H7 (cell line): ENCODE results near the gene NCBP3. TPM values are rescaled to one million over a fixed set of nuclear protein-coding genes. Genes with fewer than 3 reads are reported as not detected.

ENCODE experiments used
- DNase-seq: peaks from one replicate; pipeline ENCODE4 v3.0.0; 2012
- H3K27me3 ChIP-seq: 2 replicates; pipeline ENCODE4 v1.6.0; 2011; ENCODE audit warnings: mild to moderate bottlenecking, low read length; ENCODE audit not compliant: control insufficient read depth, insufficient read depth
- H3K36me3 ChIP-seq: replicated peaks from 2 replicates; pipeline ENCODE4 v1.5.1; 2011; ENCODE audit warnings: low read length; ENCODE audit not compliant: control insufficient read depth, insufficient read depth
- H3K4me3 ChIP-seq: 2 replicates; pipeline ENCODE4 v1.5.1; 2011; ENCODE audit warnings: low read depth, mild to moderate bottlenecking, control low read depth, low read length, moderate library complexity; ENCODE audit not compliant: insufficient read depth
- total RNA-seq: library from RNA; depleted of rRNA; stranded (reverse); fragments of >200 nt; shearing (Covaris generic); gene quantifications from 2 replicates; pipeline ENCODE4 v1.2.3, GENCODE V29; 2014; rRNA removed

Gene NCBP3
- total RNA-seq = 17.5 and 28.0 TPM in 2 replicates

DNA sequence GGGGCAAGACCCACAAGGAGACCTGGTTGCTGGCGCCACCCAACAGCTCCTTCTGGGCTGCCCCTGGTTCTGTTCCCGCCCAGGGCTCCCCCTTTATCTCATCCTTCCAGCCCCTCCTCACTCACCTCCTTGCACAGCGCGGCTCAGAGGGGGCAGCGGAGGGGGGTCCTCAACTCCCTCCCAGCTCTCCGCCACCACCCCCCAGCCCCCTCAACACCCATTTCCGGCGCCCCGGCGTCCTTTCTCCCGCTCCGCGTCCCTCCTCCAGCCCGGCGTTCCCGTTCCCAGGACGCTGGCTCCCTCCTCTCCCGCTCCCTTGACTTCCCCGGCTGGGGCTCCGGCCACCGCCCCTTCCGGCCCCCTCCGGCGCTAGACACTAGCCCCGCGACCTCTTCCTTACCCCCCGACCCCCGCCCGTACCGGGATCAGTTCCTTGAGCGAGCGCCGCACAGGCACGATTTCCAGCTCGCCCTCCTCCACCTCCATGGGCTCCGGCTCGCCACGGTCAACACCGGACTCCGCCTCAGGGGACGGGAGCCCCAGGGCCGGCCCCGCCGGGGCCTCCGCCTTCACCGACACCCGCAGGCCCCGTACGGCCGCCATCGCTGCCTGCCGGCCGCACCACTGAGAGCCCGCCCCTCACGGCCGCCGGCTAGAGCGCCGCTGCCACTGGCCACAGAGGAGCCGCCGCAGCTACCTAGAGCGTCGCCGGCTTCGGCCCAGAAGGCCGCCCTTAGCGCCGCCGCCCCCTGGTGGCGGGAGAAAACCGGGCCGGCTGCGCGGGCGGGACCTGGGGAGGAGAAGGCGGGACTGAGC is at the start of gene NCBP3:
TSS of gene NCBP3 (minus strand) at position 626 of the 816 bp plus-strand sequence. CDS start at position 603, 23 bp downstream.
- Histone ChIP-seq H3K36me3 (peaks cover 4% of the 10 kb centered on the region), H3K27me3 (no peaks in the 10 kb centered on the region), H3K4me3 (peak within 1 kb of the TSS; percentile 86)
- DNase-seq = peak; percentile 99

GRCh38 chr17:3895354-3895753 is 49.3 kb upstream of the NCBP3 start:
- Histone ChIP-seq H3K36me3 (no peaks in the 10 kb centered on the region), H3K4me3 (no peak overlapping the region), H3K27me3 (peaks cover 4% of the 10 kb centered on the region)
- no peak for DNase-seq

DNA sequence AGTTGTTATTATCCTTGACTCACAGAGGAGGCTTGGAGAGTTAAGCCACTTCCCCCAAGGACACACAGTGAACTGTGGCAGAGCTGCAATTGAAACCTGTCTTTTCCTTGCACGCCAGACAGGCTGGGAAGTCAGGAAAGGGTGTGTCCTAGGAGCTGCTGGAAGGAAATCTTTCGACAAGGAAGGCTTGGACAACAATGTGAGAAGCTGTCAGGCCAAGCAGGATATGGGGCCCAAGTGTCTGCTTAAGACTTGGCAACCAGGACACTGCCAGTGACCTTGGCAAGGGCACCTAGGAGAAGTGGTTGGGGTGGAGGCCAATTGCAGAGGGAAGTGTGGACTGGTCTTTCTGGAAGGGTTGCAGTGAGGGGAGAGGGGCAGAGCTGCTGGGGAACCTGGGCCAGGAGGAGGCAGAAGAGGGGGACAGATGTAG is 48.9 kb upstream of the NCBP3 start:
- Histone ChIP-seq H3K27me3 (peaks cover 4% of the 10 kb centered on the region), H3K4me3 (no peak overlapping the region), H3K36me3 (no peaks in the 10 kb centered on the region)
- DNase-seq = no peak

DNA sequence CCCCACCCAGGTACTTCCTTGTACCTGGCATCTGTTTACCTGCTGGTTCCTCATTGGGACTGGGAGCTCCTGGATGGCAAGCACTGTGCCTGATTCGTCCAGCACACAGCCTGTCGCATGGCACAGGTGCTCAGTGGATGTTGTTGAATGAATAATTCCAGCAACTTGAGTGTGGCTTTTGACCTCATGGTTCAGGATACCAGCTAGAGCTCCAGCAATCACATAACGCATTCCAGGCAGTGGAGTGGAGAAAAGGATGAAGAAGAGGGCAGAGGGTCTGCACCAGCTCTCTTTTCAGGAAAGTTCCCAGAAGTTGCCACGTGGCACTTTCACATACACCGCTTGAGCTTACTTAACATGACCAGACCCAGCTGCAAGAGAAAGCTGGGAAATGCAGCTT is 48.1 kb upstream of the NCBP3 start:
- no peak for DNase-seq
- Histone ChIP-seq H3K4me3 (no peak overlapping the region), H3K27me3 (peaks cover 4% of the 10 kb centered on the region), H3K36me3 (no peaks in the 10 kb centered on the region)

- Histone ChIP-seq H3K27me3 (peaks cover 4% of the 10 kb centered on the region), H3K4me3 (peak overlapping the region; percentile 60), H3K36me3 (no peaks in the 10 kb centered on the region)
- no peak for DNase-seq
These were observed 47.7 kb upstream of the NCBP3 start for GRCh38 chr17:3893720-3894116.

DNA sequence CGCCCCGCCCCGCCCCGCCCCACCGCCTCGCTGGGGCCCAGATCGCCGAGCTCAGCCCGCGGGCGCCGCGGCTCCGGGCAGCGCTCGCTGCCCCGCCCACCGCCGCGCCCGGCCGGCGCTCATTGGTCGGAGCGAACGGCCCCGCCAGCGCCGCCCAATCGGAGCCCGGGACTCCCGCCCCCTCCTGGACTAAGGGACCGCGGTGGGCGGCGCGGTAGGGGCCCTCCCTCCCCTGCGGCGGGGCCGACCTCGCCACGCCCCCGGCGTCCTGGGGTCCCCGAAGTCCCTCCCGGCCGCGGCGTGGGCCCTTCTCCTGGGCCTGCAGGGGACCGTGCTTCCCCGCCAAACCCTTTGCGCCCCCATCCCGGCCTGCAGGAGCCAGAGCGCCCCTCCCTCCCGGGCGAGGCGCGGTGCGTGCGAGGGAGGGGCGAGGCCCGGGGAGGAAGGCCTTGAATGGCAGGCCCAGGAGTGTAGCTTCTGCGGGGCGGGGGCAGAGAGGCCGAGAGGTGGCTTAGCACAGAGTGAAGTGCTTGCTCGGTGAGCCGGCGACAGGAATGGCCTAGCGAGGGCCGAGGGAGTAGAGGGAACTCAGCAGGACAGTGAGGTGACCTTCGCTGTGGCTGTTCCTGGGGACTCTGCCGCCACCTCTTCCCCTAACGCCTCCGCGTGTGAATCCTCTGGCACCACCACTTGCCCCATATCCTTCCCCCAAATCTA is 47.1 kb upstream of the NCBP3 start, which contains the start of gene CAMKK1:
TSS of gene CAMKK1 (minus strand) at position 51 of the 717 bp plus-strand sequence. CDS start 7,366 bp downstream, outside the sequence.
- no peaks in the 10 kb centered on the region for H3K36me3 ChIP-seq

DNA sequence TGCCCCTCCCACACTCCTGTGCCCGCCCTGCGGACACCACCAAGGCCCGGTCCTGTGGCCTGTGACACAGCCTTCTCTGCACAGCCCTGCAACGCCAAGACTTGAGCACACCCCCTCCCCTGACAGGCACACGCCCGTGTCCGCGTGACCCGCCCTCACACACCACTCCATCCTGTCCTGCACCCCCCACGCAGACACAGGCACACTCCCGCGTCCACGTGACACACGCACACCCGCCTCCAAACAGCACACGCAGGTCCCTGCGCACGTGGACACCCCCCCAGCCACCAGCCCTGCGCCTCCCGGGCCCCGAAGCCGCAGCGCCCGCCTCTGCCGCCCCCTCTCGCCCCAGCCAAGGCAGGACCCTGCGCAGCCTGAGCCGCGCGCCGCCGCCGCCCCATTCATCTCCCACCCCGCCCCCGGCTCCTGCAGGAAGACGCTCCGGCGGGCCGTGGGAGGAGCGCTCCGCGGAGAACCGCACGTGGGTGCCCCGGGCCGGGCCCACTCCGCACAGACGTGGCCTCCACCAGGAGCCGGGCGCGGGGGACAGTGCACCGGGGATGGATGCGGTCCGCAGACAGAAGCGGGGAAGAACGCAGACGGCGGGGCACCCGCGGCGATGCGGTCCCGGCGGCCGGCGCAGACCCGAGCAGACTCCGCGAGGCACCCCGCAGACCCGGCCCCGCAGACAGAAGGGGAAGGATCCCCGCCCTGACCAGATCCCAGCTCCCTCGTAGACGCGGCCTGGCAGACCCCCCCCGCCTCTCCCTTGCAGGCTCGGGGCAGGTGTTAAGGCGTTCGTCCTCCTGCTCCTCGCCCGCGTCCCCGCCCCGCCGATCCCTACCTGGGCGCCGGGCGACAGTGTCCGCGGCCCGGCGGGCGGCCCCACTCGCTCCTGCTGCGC is 46.3 kb upstream of the NCBP3 start:
- Histone ChIP-seq H3K27me3 (peaks cover 4% of the 10 kb centered on the region), H3K36me3 (no peaks in the 10 kb centered on the region), H3K4me3 (peak overlapping the region; percentile 86)
- DNase-seq = peak; percentile 93

More for the DNA sequence above, 47.1 kb upstream of the NCBP3 start, which contains the start of gene CAMKK1:
- peak within 1 kb of the TSS; percentile 86 for H3K4me3 ChIP-seq
- DNase-seq = peak; percentile 100
- H3K27me3 ChIP-seq = peaks cover 4% of the 10 kb centered on the region

DNA sequence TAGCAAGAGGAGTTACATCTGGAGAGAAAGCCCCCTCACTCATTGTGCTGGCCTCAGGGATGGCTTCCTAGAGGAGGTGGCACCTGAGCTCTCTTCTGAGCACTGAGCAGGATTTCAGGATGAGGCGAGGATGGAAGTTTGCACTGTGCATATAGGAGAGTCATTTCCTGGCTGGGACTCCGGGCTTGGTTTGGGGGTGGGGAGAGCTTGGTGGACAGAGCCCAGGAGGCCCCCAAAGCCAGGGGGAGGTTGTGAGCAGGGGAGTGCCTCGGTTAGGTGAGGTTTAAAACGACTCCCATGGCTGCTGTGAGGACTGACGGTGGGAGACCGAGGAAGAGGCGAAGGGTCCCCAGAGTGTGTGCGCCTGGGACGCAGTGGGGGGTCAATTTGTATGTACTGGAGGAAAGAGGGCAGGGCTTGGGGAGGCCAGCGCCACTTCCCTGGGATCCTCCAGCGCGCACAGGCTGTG is 45.6 kb upstream of the NCBP3 start:
- Histone ChIP-seq H3K36me3 (no peaks in the 10 kb centered on the region), H3K27me3 (peaks cover 4% of the 10 kb centered on the region), H3K4me3 (peak overlapping the region; percentile 86)
- no peak for DNase-seq

DNA sequence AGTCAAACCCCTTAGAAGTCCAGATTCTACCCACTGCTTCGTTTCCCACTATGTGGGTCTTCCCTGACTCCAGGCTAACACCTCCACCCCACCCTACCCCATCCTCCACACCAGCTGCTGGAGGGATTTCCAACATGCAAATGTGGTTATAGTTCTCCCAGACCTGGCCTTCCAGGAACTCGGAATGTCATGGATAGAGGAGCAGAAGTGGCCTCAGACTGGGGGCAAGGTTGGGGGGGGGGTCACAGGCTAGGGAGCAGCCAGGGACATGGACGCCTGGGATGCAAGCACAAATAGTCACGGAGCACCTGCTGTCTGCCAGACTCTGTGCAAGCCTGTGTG is 44.8 kb upstream of the NCBP3 start:
- Histone ChIP-seq H3K4me3 (no peak overlapping the region), H3K36me3 (no peaks in the 10 kb centered on the region), H3K27me3 (peaks cover 4% of the 10 kb centered on the region)
- no peak for DNase-seq

- Histone ChIP-seq H3K36me3 (no peaks in the 10 kb centered on the region), H3K27me3 (peaks cover 4% of the 10 kb centered on the region), H3K4me3 (no peak overlapping the region)
- DNase-seq = no peak
These were observed 44.2 kb upstream of the NCBP3 start for GRCh38 chr17:3890082-3890877.

- peaks cover 4% of the 10 kb centered on the region; the same call in 1 of the 2 replicates for H3K36me3 ChIP-seq
- H3K4me3 ChIP-seq = no peak overlapping the region
- no peak for DNase-seq
- H3K27me3 ChIP-seq = peaks cover 4% of the 10 kb centered on the region
These were observed 43.4 kb upstream of the NCBP3 start for GRCh38 chr17:3889325-3890012.

GRCh38 chr17:3888343-3889171 is 42.5 kb upstream of the NCBP3 start:
- H3K4me3 ChIP-seq = no peak overlapping the region
- H3K27me3 ChIP-seq = peaks cover 4% of the 10 kb centered on the region
- DNase-seq = peak; percentile 92
- H3K36me3 ChIP-seq = peaks cover 4% of the 10 kb centered on the region; the same call in 1 of the 2 replicates
